ENCODE results near the gene CIART. TPM values are rescaled to one million over a fixed set of nuclear protein-coding genes. Genes with fewer than 3 reads are reported as not detected.
"Not testable (repeated sequence)": the region's sequence is repeated elsewhere in the genome, so short reads cannot be mapped to it uniquely, and the experiment has no call there.

Gene CIART
- total RNA-seq, 1 donor from 2014 or later: 5.1 TPM

DNA sequence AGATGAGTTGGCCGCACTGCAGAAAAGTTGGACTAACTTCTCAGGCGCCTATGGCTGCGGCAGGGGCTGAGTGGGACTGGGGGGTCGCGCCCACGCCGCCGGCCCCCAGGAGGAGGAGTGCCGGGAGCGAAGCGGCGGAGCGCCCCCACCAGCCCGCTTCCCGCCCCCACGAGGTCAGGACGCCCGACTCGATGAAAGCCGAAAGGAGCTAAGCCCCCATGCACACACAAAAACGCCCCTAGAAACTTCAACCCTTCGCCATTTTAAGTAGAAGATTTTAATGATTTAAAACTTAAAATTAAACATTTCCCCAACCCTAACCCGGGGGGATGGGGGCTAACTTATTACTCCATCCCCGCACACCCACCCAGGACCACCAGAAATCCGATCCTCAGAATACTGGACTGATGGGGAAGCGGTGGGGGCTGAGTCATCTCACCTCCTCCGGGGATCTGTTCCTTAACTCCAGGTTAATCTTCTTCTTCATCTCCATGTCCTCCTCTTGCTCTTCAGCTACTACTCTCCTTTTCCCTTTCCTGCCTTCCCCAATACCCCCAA, 47.0 kb upstream of the CIART start:
- H3K4me3 Mint-ChIP-seq: no peak overlapping the region
- peak; percentile 27 for DNase-seq (ENCODE audit: extremely low spot score, unreplicated experiment)
- no peaks in the 10 kb centered on the region for H3K27me3 Mint-ChIP-seq
- H3K36me3 Mint-ChIP-seq: peaks cover 4% of the 10 kb centered on the region
- no peak overlapping the region for H3K27ac Mint-ChIP-seq
- TF ChIP-seq, protein P1, sequence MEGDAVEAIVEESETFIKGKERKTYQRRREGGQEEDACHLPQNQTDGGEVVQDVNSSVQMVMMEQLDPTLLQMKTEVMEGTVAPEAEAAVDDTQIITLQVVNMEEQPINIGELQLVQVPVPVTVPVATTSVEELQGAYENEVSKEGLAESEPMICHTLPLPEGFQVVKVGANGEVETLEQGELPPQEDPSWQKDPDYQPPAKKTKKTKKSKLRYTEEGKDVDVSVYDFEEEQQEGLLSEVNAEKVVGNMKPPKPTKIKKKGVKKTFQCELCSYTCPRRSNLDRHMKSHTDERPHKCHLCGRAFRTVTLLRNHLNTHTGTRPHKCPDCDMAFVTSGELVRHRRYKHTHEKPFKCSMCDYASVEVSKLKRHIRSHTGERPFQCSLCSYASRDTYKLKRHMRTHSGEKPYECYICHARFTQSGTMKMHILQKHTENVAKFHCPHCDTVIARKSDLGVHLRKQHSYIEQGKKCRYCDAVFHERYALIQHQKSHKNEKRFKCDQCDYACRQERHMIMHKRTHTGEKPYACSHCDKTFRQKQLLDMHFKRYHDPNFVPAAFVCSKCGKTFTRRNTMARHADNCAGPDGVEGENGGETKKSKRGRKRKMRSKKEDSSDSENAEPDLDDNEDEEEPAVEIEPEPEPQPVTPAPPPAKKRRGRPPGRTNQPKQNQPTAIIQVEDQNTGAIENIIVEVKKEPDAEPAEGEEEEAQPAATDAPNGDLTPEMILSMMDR (conservative IDR thresholded peaks at IDR 0.05): no peak
- peaks cover 9% of the 10 kb centered on the region for H3K4me1 Mint-ChIP-seq (ENCODE audit: unreplicated experiment)
- H3K9me3 Mint-ChIP-seq: no peaks in the 10 kb centered on the region

DNA sequence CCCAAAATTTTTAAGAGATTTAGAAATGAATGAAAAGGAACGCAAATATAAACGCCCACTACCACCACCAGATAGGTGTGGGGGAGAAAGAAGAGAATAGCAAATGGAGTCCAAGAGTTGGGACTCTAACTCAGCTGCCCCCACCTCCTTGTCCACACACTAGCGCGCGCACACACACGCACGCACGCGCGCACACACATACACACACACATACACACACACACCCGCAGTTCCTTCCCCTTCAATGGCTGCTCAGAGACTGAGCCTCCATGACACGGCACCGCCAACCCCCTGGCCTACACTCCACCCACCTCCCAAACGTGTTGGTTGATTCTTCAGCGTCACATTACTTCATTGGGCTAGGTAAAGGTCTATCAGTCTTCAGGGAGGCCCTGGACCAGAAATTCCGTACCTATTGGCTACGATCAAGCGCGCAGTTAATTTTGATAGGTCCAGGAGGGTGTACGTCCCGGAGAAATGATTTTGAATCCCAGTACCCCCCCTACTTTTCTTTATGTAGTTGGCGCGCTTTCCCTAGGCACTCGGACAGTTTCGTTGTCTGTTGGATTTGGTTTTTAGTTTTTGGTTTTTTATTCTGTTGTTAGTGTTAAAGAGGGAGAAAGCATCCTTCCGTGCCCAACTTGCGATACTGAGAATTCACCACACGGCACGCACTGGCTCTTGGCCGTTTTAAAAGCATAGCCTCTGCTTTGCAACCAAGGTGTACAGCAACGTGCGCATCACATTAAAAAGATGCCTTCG, 46.3 kb upstream of the CIART start, which contains the start of gene ANP32E:
TSS of gene ANP32E (minus strand) at position 261 of the 762 bp plus-strand sequence. CDS start 326 bp downstream, outside the sequence.
- H3K4me3 Mint-ChIP-seq: no peak within 1 kb of the TSS
- no peaks in the 10 kb centered on the region for H3K9me3 Mint-ChIP-seq

DNA sequence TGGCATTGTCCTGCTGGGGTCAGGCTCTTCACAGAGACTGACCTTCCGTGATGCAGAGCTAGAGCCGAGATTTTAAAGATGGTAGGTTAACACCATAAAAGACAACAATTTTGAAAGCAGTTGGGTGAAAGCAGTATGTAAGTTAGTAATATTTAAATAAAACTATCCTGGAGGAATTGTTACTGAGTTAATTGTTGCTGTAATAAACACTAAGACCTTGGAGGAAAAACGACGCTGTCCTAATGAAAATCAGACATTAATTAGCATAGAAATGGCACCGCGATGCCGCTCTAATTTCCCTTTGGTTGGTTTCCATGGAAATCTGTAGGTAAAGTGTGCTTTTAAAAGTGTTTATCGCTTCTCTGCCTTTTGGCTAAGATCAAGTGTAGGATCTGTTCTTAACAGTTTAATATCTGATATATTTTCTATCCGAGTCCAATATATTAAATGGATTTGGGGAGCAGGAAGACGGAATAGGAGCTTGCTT, 45.7 kb upstream of the CIART start:
- TF ChIP-seq, protein P1 (conservative IDR thresholded peaks at IDR 0.05): peak; percentile 26
- Mint-ChIP-seq H3K27ac (no peak overlapping the region), H3K4me1 (ENCODE audit: unreplicated experiment) (peaks cover 9% of the 10 kb centered on the region), H3K36me3 (no peaks in the 10 kb centered on the region), H3K4me3 (no peak overlapping the region), H3K27me3 (no peaks in the 10 kb centered on the region), H3K9me3 (no peaks in the 10 kb centered on the region)
- DNase-seq (ENCODE audit: extremely low spot score, unreplicated experiment): no peak

More for the DNA sequence above, 46.3 kb upstream of the CIART start, which contains the start of gene ANP32E:
- peaks cover 9% of the 10 kb centered on the region for H3K4me1 Mint-ChIP-seq (ENCODE audit: unreplicated experiment)
- peaks cover under 1% of the 10 kb centered on the region for H3K36me3 Mint-ChIP-seq
- peak; percentile 94 for DNase-seq (ENCODE audit: extremely low spot score, unreplicated experiment)
- H3K27me3 Mint-ChIP-seq: no peaks in the 10 kb centered on the region
- H3K27ac Mint-ChIP-seq: peak within 1 kb of the TSS; percentile 94
- TF ChIP-seq, protein P1 (conservative IDR thresholded peaks at IDR 0.05): peak; percentile 57

DNA sequence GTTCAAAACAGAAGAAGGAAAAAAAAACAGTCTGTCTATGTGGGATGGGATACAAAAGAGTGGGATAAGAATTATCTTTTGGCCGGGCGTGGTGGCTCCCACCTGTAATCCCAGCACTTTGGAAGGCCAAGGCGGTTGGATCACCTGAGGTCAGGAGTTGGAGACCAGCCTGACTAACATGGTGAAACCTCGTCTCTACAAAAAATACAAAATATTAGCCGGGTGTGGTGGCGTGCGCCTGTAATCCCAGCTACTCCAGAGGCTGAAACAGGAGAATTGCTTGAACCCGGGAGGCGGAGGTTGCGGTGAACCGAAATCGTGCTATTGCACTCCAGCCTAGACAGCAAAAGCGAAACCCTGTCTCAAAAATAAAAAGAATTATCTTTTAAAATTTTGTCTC, 45.2 kb upstream of the CIART start:
- H3K27ac Mint-ChIP-seq; H3K4me1 Mint-ChIP-seq (ENCODE audit: unreplicated experiment); H3K27me3 Mint-ChIP-seq; DNase-seq (ENCODE audit: extremely low spot score, unreplicated experiment); H3K4me3 Mint-ChIP-seq; H3K36me3 Mint-ChIP-seq; H3K9me3 Mint-ChIP-seq: not testable (repeated sequence)

DNA sequence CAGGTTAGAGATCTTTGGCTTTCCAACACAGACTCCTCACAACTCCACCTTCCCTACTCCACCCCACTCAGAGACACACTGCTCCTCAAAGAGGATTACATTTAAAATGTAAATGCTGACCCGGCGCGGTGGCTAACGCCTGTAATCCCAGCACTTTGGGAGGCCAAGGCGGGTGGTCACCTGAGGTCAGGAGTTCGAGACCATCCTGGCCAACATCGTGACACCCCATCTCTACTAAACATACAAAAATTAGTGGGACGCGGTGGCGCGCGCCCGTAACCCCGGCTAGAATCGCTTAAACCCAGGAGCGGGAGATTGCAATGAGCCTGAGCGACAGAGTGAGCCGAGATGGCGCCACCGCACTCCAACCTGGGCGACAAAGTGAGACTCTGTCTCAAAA, 44.6 kb upstream of the CIART start:
- TF ChIP-seq, protein P1 (conservative IDR thresholded peaks at IDR 0.05): no peak
- H3K36me3 Mint-ChIP-seq: no peaks in the 10 kb centered on the region
- H3K4me1 Mint-ChIP-seq (ENCODE audit: unreplicated experiment): peaks cover 9% of the 10 kb centered on the region
- no peak overlapping the region for H3K4me3 Mint-ChIP-seq
- no peak overlapping the region for H3K27ac Mint-ChIP-seq
- no peaks in the 10 kb centered on the region for H3K9me3 Mint-ChIP-seq
- DNase-seq (ENCODE audit: extremely low spot score, unreplicated experiment): peak; percentile 45
- no peaks in the 10 kb centered on the region for H3K27me3 Mint-ChIP-seq

DNA sequence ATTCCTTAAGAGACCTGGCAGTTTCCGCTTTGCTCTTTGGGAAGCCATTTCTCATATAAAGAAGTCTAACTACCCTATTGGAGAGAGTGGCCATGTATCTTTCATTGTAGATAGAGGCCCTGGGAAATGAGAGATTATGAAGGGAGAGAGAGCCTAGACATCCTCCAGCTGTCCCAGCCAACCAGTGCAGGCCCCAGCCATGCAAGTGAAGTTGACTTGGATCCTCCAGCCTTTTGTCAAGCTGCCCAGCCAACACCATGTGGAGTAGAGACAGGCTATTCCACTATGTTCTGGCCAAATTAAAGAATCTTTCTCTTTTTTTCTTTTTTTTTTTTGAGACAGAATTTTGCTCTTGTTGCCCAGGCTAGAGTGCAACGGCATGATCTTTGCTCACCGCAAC, 39.4 kb upstream of the CIART start:
- TF ChIP-seq, protein P1 (conservative IDR thresholded peaks at IDR 0.05): no peak
- H3K36me3 Mint-ChIP-seq: no peaks in the 10 kb centered on the region
- no peaks in the 10 kb centered on the region for H3K27me3 Mint-ChIP-seq
- no peaks in the 10 kb centered on the region for H3K9me3 Mint-ChIP-seq
- no peak overlapping the region for H3K27ac Mint-ChIP-seq
- no peaks in the 10 kb centered on the region for H3K4me1 Mint-ChIP-seq (ENCODE audit: unreplicated experiment)
- no peak for DNase-seq (ENCODE audit: extremely low spot score, unreplicated experiment)
- no peak overlapping the region for H3K4me3 Mint-ChIP-seq

Data from type B pancreatic cell (in vitro differentiated cells).